Stimulated activated CD4-positive, alpha-beta T cell treated with anti-CD3 and anti-CD28 coated beads, Interleukin-2, amount 100 ng/mL, for 48 hours (primary cell): ENCODE results near the gene HNRNPA3.
"Not testable (repeated sequence)": the region's sequence is repeated elsewhere in the genome, so short reads cannot be mapped to it uniquely, and the experiment has no call there.

Experiments
- DNase-seq, 2 donors: peaks; one replicate each; pipeline ENCODE4 v3.0.0-alpha.2; 2020

Gene HNRNPA3

GRCh38 chr2:177234267-177234666 lies 21.7 kb downstream of the HNRNPA3 start:
- DNase-seq: no peak

GRCh38 chr2:177235855-177236437 lies 23.4 kb downstream of the HNRNPA3 start:
- DNase-seq: no peak

- DNase-seq: no peak
These were observed 25.3 kb downstream of the HNRNPA3 start for GRCh38 chr2:177237932-177238331.

- DNase-seq: no peak
These were observed 26.5 kb downstream of the HNRNPA3 start for GRCh38 chr2:177239053-177239452.

- DNase-seq: no peak
These were observed 27.5 kb downstream of the HNRNPA3 start for GRCh38 chr2:177239932-177240630.

GRCh38 chr2:177241711-177242120 lies 29.1 kb downstream of the HNRNPA3 start:
- no peak for DNase-seq

- DNase-seq: no peak
These were observed 29.8 kb downstream of the HNRNPA3 start for GRCh38 chr2:177242121-177242987.

GRCh38 chr2:177243073-177243472 lies 30.5 kb downstream of the HNRNPA3 start:
- no peak for DNase-seq

- DNase-seq: no peak
These were observed 30.9 kb downstream of the HNRNPA3 start for GRCh38 chr2:177243476-177243875.

- no peak for DNase-seq
These were observed 31.7 kb downstream of the HNRNPA3 start for GRCh38 chr2:177244244-177244771.

GRCh38 chr2:177245010-177245422 lies 32.4 kb downstream of the HNRNPA3 start:
- DNase-seq: no peak

- DNase-seq: no peak
These were observed 33.4 kb downstream of the HNRNPA3 start for GRCh38 chr2:177246000-177246399.

GRCh38 chr2:177246523-177247030 lies 34.0 kb downstream of the HNRNPA3 start:
- DNase-seq: not testable (repeated sequence)

- DNase-seq: no peak
These were observed 35.2 kb downstream of the HNRNPA3 start for GRCh38 chr2:177247693-177248262.

GRCh38 chr2:177249038-177249437 lies 36.4 kb downstream of the HNRNPA3 start:
- DNase-seq: no peak

GRCh38 chr2:177250461-177250860 lies 37.9 kb downstream of the HNRNPA3 start:
- no peak for DNase-seq

GRCh38 chr2:177251165-177251542 lies 38.6 kb downstream of the HNRNPA3 start:
- no peak for DNase-seq

- no peak for DNase-seq
These were observed 40.4 kb downstream of the HNRNPA3 start for GRCh38 chr2:177252808-177253531.

GRCh38 chr2:177253704-177254103 lies 41.1 kb downstream of the HNRNPA3 start:
- no peak for DNase-seq

- no peak for DNase-seq
These were observed 42.0 kb downstream of the HNRNPA3 start for GRCh38 chr2:177254433-177255226.

GRCh38 chr2:177255227-177255601 lies 42.6 kb downstream of the HNRNPA3 start:
- no peak for DNase-seq
